ENCODE results near the gene CCDC60. TPM values are rescaled to one million over a fixed set of nuclear protein-coding genes. Genes with fewer than 3 reads are reported as not detected.

Gene CCDC60
- total and polyA plus RNA-seq, 10 donors, result not detected

- peaks cover 0 to 15% (median 3%) of the 10 kb centered on the region in 6 donors for H3K4me1 ChIP-seq
- no peak overlapping the region for H3K27ac ChIP-seq
- H3K27me3 ChIP-seq (replicated peaks in 1 of 7), result peaks cover 0 to 40% (median 0%) of the 10 kb centered on the region in 7 donors
- no peak for TF ChIP-seq POLR2AphosphoS5 (IDR thresholded peaks at IDR 0.05)
- TF ChIP-seq CTCF (IDR thresholded peaks at IDR 0.05 in 8 of 11, conservative IDR thresholded peaks at IDR 0.05 in 3 of 11), result peak; percentile 52 to 82 (median 74)
- no peak for TF ChIP-seq POLR2A (IDR thresholded peaks at IDR 0.05)
- H3K36me3 ChIP-seq, result no peaks in the 10 kb centered on the region
- H3K4me3 ChIP-seq, result peak overlapping the region in 2 of 8 donors; percentile 26 to 49
- H3K9me3 ChIP-seq, result no peaks in the 10 kb centered on the region
- intact Hi-C loops (cut with DNase I; ENCODE audit: low total_unique reads), result loop anchor here (5.0 kb wide), 2 partner anchors 296 to 436 kb away; no protein-coding TSS in a partner anchor
- DNase-seq, result no peak
- 30 to 41% (median 36%) methylated on average over 21 of the region's 21 CpGs for WGBS, 5 donors
Measured at GRCh38 chr12:119412811-119413794, 78.6 kb downstream of the CCDC60 start.

- TF ChIP-seq POLR2AphosphoS5 (IDR thresholded peaks at IDR 0.05) (no peak), CTCF (IDR thresholded peaks at IDR 0.05 in 8 of 11, conservative IDR thresholded peaks at IDR 0.05 in 3 of 11) (no peak), POLR2A (IDR thresholded peaks at IDR 0.05) (no peak)
- peaks cover 0 to 15% (median 3%) of the 10 kb centered on the region in 6 donors for H3K4me1 ChIP-seq
- WGBS, 5 donors, result 58 to 80% (median 74%) methylated on average over 3 of the region's 3 CpGs
- peaks cover 0 to 38% (median 0%) of the 10 kb centered on the region in 7 donors for H3K27me3 ChIP-seq (replicated peaks in 1 of 7)
- DNase-seq, result no peak
- intact Hi-C loops (cut with DNase I; ENCODE audit: low total_unique reads), result no loop called here
- no peak overlapping the region for H3K4me3 ChIP-seq
- H3K36me3 ChIP-seq, result no peaks in the 10 kb centered on the region
- no peaks in the 10 kb centered on the region for H3K9me3 ChIP-seq
- no peak overlapping the region for H3K27ac ChIP-seq
Measured at GRCh38 chr12:119415714-119416113, 81.2 kb downstream of the CCDC60 start.

- no peak overlapping the region for H3K27ac ChIP-seq
- peaks cover 0 to 11% (median 3%) of the 10 kb centered on the region in 6 donors for H3K4me1 ChIP-seq
- no peaks in the 10 kb centered on the region for H3K9me3 ChIP-seq
- H3K36me3 ChIP-seq, result no peaks in the 10 kb centered on the region
- no peak for DNase-seq
- H3K27me3 ChIP-seq (replicated peaks in 1 of 7), result peaks cover 0 to 32% (median 0%) of the 10 kb centered on the region in 7 donors
- H3K4me3 ChIP-seq, result no peak overlapping the region
- intact Hi-C loops (cut with DNase I; ENCODE audit: low total_unique reads), result no loop called here
- TF ChIP-seq POLR2A (IDR thresholded peaks at IDR 0.05) (no peak), POLR2AphosphoS5 (IDR thresholded peaks at IDR 0.05) (no peak), CTCF (IDR thresholded peaks at IDR 0.05 in 8 of 11, conservative IDR thresholded peaks at IDR 0.05 in 3 of 11) (no peak)
Measured at GRCh38 chr12:119417440-119417839, 82.9 kb downstream of the CCDC60 start.

- H3K27me3 ChIP-seq (replicated peaks in 1 of 7), result peaks cover 0 to 25% (median 0%) of the 10 kb centered on the region in 7 donors
- DNase-seq, result no peak
- TF ChIP-seq POLR2A (IDR thresholded peaks at IDR 0.05) (no peak), POLR2AphosphoS5 (IDR thresholded peaks at IDR 0.05) (no peak), CTCF (IDR thresholded peaks at IDR 0.05 in 8 of 11, conservative IDR thresholded peaks at IDR 0.05 in 3 of 11) (no peak)
- no peak overlapping the region for H3K4me3 ChIP-seq
- WGBS, 5 donors, result 82 to 89% (median 84%) methylated on average over 6 of the region's 6 CpGs
- H3K9me3 ChIP-seq, result no peaks in the 10 kb centered on the region
- H3K4me1 ChIP-seq, result no peaks in the 10 kb centered on the region
- intact Hi-C loops (cut with DNase I; ENCODE audit: low total_unique reads), result no loop called here
- H3K36me3 ChIP-seq, result no peaks in the 10 kb centered on the region
- no peak overlapping the region for H3K27ac ChIP-seq
Measured at GRCh38 chr12:119419381-119419780, 84.9 kb downstream of the CCDC60 start.
